Keratinocyte (primary cell): Measurements from ENCODE around the gene PTPN20. TPM values are rescaled to one million over a fixed set of nuclear protein-coding genes. Genes with fewer than 3 reads are reported as not detected.

Source experiments
- DNase-seq: peaks from one replicate; pipeline ENCODE4 v3.0.0-alpha.2; 2011; ENCODE audit warnings: low read depth, missing footprints, low spot score
- FAIRE-seq: peaks from 2 replicates; lab custom pipeline; 2011; peaks lifted over from hg19 to GRCh38; lab: Jason Lieb, UNC
- H2AFZ ChIP-seq: 2 replicates; pipeline ENCODE4 v1.6.0; 2012; ENCODE audit warnings: low read length, control low read depth, inconsistent platforms; ENCODE audit not compliant: control insufficient read depth
- H3K27ac ChIP-seq: 2 replicates; pipeline ENCODE4 v1.5.1; 2011; ENCODE audit warnings: low read length; ENCODE audit not compliant: control insufficient read depth, insufficient read depth
- H3K27me3 ChIP-seq: 3 replicates; pipeline ENCODE4 v1.6.0; 2011; ENCODE audit warnings: low read length; ENCODE audit not compliant: control insufficient read depth, insufficient read depth; ENCODE audit errors: extremely low read depth
- H3K36me3 ChIP-seq, 2 experiments: 2 replicates in 1 of 2; 3 replicates in 1 of 2; pipeline ENCODE4 v1.5.1; 2011; ENCODE audit warnings: low read length in 2 of 2, mild to moderate bottlenecking in 1 of 2; ENCODE audit not compliant: control insufficient read depth in 2 of 2, insufficient read depth in 2 of 2; ENCODE audit errors: extremely low read depth in 1 of 2
- H3K4me1 ChIP-seq: 3 replicates; pipeline ENCODE4 v1.5.1; 2011; ENCODE audit warnings: low read length; ENCODE audit not compliant: control insufficient read depth, insufficient read depth; ENCODE audit errors: extremely low read depth
- H3K4me2 ChIP-seq: 3 replicates; pipeline ENCODE4 v1.6.0; 2011; ENCODE audit warnings: low read depth, low read length; ENCODE audit not compliant: control insufficient read depth, insufficient read depth; ENCODE audit errors: extremely low read depth
- H3K4me3 ChIP-seq, 3 experiments: fragments of 200-600 bp in 1 of 3; sonication (generic) in 1 of 3; 2 replicates in 2 of 3; 3 replicates in 1 of 3; pipeline ENCODE4 v1.5.1; 2011 to 2016; ENCODE audit warnings: low read length in 3 of 3, mild to moderate bottlenecking in 3 of 3, control low read depth in 2 of 3, inconsistent platforms in 1 of 3, low read depth in 1 of 3, mixed read lengths in 1 of 3, mixed run types in 1 of 3, moderate library complexity in 1 of 3; ENCODE audit not compliant: control insufficient read depth in 2 of 3, insufficient read depth in 2 of 3; ENCODE audit errors: extremely low read depth in 1 of 3
- H3K79me2 ChIP-seq: 2 replicates; pipeline ENCODE4 v1.6.0; 2012; ENCODE audit warnings: low read length; ENCODE audit not compliant: control insufficient read depth, insufficient read depth
- H3K9ac ChIP-seq: 3 replicates; pipeline ENCODE4 v1.6.0; 2011; ENCODE audit warnings: low read length; ENCODE audit not compliant: control insufficient read depth, insufficient read depth; ENCODE audit errors: extremely low read depth
- H3K9me1 ChIP-seq: 3 replicates; pipeline ENCODE4 v1.6.0; 2011; ENCODE audit warnings: low read length; ENCODE audit not compliant: control insufficient read depth, insufficient read depth; ENCODE audit errors: extremely low read depth
- H3K9me3 ChIP-seq: 2 replicates; pipeline ENCODE4 v1.5.1; 2012; ENCODE audit warnings: low read depth, low read length; ENCODE audit not compliant: control insufficient read depth
- H4K20me1 ChIP-seq: 3 replicates; pipeline ENCODE4 v1.6.0; 2011; ENCODE audit warnings: low read length; ENCODE audit not compliant: control insufficient read depth, insufficient read depth; ENCODE audit errors: extremely low read depth
- EZH2 ChIP-seq: IDR thresholded peaks from one replicate; pipeline ENCODE4 v1.6.1; 2012; ENCODE audit warnings: inconsistent platforms, mild to moderate bottlenecking, low read length, moderate library complexity
- dilution Hi-C: fragments of 300-500 bp; cut with MboI; formaldehyde crosslinking; loops from one replicate; pipeline ENCODE4 v1.7.0; 2020; ENCODE audit warnings: low sequenced_read_pairs; ENCODE audit not compliant: extremely low pct_ligation_motif_present
- polyA plus RNA-seq, 5 experiments: library from polyadenylated mRNA; depleted of rRNA in 3 of 5; stranded (reverse) in 3 of 5; stranded (forward) in 1 of 5; unstranded in 1 of 5; fragments of >200 nt; gene quantifications; 1 replicate in 1 of 5; 2 replicates in 3 of 5; 3 replicates in 1 of 5; pipeline versions ENCODE4 v1.2.1 to v1.2.3, GENCODE V29; 2011 to 2012; ENCODE audit warnings: missing spikeins in 2 of 5, low read depth in 1 of 5, low replicate concordance in 1 of 5
- TF ChIP-seq, protein P1 (sequence below), 3 experiments: IDR thresholded peaks in 1 of 3; conservative IDR thresholded peaks in 1 of 3; optimal IDR thresholded peaks in 1 of 3; 2 replicates in 2 of 3; 3 replicates in 1 of 3; pipeline versions ENCODE3 to v1.5.1; 2011; ENCODE audit warnings: low read length in 3 of 3, mild to moderate bottlenecking in 3 of 3, moderate library complexity in 2 of 3, control low read depth in 1 of 3, inconsistent platforms in 1 of 3; ENCODE audit not compliant: insufficient read depth in 2 of 3; ENCODE audit errors: extremely low read depth in 1 of 3

The PTPN20 gene
- polyA plus RNA-seq, 1 donor (not counting 4 experiments of a cell fraction or from before 2014, with no cell fraction given) = 7.3 TPM

DNA sequence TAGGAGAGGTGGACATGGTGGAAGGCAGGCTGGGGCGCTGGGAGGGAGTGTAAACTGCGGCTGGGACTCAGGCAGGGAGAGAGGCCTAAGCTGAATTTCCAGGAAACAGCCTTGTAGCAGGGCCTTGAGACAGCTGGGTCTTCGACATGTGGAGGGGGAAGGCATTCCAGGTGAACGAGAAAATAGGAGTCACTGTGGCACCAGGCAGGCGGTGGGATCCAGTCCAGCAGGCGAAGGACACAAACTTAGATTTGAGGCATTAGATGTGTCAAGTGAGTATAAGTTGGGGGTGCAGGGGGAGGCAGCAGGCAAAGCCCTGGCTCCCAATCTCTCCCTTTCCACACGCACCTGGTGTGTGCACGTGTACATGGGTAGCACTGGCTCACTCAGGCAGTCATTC, 105.3 kb downstream of the PTPN20 start:
- Histone ChIP-seq H3K4me3 (no peak overlapping the region), H3K36me3 (no peaks in the 10 kb centered on the region), H3K27me3 (no peaks in the 10 kb centered on the region), H3K9me1 (no peaks in the 10 kb centered on the region), H3K9me3 (no peaks in the 10 kb centered on the region), H3K27ac (no peak overlapping the region), H4K20me1 (no peaks in the 10 kb centered on the region), H3K4me1 (no peaks in the 10 kb centered on the region), H2AFZ (no peak overlapping the region), H3K9ac (no peak overlapping the region), H3K79me2 (no peaks in the 10 kb centered on the region), H3K4me2 (no peak overlapping the region)
- DNase-seq (no peak), FAIRE-seq (no peak)
- TF ChIP-seq, protein P1, sequence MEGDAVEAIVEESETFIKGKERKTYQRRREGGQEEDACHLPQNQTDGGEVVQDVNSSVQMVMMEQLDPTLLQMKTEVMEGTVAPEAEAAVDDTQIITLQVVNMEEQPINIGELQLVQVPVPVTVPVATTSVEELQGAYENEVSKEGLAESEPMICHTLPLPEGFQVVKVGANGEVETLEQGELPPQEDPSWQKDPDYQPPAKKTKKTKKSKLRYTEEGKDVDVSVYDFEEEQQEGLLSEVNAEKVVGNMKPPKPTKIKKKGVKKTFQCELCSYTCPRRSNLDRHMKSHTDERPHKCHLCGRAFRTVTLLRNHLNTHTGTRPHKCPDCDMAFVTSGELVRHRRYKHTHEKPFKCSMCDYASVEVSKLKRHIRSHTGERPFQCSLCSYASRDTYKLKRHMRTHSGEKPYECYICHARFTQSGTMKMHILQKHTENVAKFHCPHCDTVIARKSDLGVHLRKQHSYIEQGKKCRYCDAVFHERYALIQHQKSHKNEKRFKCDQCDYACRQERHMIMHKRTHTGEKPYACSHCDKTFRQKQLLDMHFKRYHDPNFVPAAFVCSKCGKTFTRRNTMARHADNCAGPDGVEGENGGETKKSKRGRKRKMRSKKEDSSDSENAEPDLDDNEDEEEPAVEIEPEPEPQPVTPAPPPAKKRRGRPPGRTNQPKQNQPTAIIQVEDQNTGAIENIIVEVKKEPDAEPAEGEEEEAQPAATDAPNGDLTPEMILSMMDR (optimal IDR thresholded peaks at IDR 0.05 in 1 of 3, IDR thresholded peaks at IDR 0.05 in 1 of 3, conservative IDR thresholded peaks at IDR 0.05 in 1 of 3; ENCODE audit: extremely low read depth in 1 of 3, insufficient read depth in 2 of 3, low read length in 3 of 3) = no peak
- no peak for TF ChIP-seq EZH2
- dilution Hi-C loops = no loop called here

DNA sequence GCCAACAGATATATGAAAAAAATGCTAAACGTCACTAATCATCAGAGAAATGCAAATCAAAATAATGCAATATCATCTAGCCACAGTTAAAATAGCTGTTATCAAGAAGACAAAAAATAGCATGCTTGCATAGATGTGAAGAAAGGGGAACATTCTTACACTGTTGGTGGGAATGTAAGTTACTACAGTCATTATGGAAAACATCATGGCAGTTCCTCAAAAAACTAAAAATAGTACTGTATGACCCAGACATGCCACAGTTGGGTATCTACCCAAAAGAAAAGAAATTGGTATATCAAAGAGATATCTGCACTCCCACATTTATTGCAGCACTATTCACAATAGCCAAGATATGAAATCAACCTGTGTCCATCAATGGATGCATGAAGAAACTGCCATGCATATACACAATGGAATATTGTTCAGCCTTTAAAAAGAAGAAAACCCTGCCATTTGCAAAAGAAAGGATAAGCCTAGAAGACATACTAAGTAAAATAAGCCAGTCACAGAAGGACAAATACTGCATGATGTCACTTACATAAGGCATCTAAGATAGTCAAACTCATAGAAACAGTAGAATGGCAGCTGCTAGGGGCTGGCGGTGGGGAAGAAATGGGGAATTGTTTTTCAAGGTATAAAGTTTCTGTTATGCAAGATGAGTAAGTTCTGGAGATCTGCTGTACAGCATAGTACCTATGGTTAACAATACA, 107.0 kb downstream of the PTPN20 start:
- dilution Hi-C loops = no loop called here

More for the DNA sequence above, 107.0 kb downstream of the PTPN20 start:
- H3K79me2 ChIP-seq = no peaks in the 10 kb centered on the region
- no peak for TF ChIP-seq EZH2
- TF ChIP-seq, protein P1 (optimal IDR thresholded peaks at IDR 0.05 in 1 of 3, IDR thresholded peaks at IDR 0.05 in 1 of 3, conservative IDR thresholded peaks at IDR 0.05 in 1 of 3; ENCODE audit: extremely low read depth in 1 of 3, insufficient read depth in 2 of 3, low read length in 3 of 3) = no peak
- H3K36me3 ChIP-seq = no peaks in the 10 kb centered on the region
- H3K9ac ChIP-seq = no peak overlapping the region
- DNase-seq (no peak), FAIRE-seq (no peak)
- H3K9me1 ChIP-seq = no peaks in the 10 kb centered on the region
- H3K9me3 ChIP-seq = no peaks in the 10 kb centered on the region
- no peaks in the 10 kb centered on the region for H4K20me1 ChIP-seq
- H3K27me3 ChIP-seq = no peaks in the 10 kb centered on the region
- no peak overlapping the region for H3K27ac ChIP-seq
- H3K4me1 ChIP-seq = no peaks in the 10 kb centered on the region
- H2AFZ ChIP-seq = no peak overlapping the region
- no peak overlapping the region for H3K4me3 ChIP-seq
- no peak overlapping the region for H3K4me2 ChIP-seq
